ENCODE measurements around the gene MICAL2. TPM values are rescaled to one million over a fixed set of nuclear protein-coding genes. Genes with fewer than 3 reads are reported as not detected.

The MICAL2 gene
- total RNA-seq, 1 donor from 2014 or later: 367 TPM

GRCh38 chr11:12092714-12093113, 17.7 kb upstream of the MICAL2 start:
- no peak for DNase-seq (ENCODE audit: low read depth)
- Histone ChIP-seq H3K27me3 (ENCODE audit: control insufficient read depth, insufficient read depth, low read length) (no peaks in the 10 kb centered on the region), H3K4me3 (ENCODE audit: low read depth, low read length) (no peak overlapping the region), H3K36me3 (ENCODE audit: control insufficient read depth, insufficient read depth, low read length) (no peaks in the 10 kb centered on the region)
- no peak for TF ChIP-seq CTCF (IDR thresholded peaks at IDR 0.05; ENCODE audit: insufficient read depth, low read length, poor library complexity, severe bottlenecking)

GRCh38 chr11:12094872-12095800, 15.3 kb upstream of the MICAL2 start:
- Histone ChIP-seq H3K4me3 (ENCODE audit: low read depth, low read length) (no peak overlapping the region), H3K36me3 (ENCODE audit: control insufficient read depth, insufficient read depth, low read length) (no peaks in the 10 kb centered on the region), H3K27me3 (ENCODE audit: control insufficient read depth, insufficient read depth, low read length) (no peaks in the 10 kb centered on the region)
- no peak for DNase-seq (ENCODE audit: low read depth)
- TF ChIP-seq CTCF (IDR thresholded peaks at IDR 0.05; ENCODE audit: insufficient read depth, low read length, poor library complexity, severe bottlenecking): no peak

- TF ChIP-seq CTCF (IDR thresholded peaks at IDR 0.05; ENCODE audit: insufficient read depth, low read length, poor library complexity, severe bottlenecking): no peak
- no peak for DNase-seq (ENCODE audit: low read depth)
- Histone ChIP-seq H3K4me3 (ENCODE audit: low read depth, low read length) (no peak overlapping the region), H3K36me3 (ENCODE audit: control insufficient read depth, insufficient read depth, low read length) (no peaks in the 10 kb centered on the region), H3K27me3 (ENCODE audit: control insufficient read depth, insufficient read depth, low read length) (no peaks in the 10 kb centered on the region)
These were observed 13.2 kb upstream of the MICAL2 start for GRCh38 chr11:12097219-12097618.

GRCh38 chr11:12098601-12099000, 11.8 kb upstream of the MICAL2 start:
- Histone ChIP-seq H3K4me3 (ENCODE audit: low read depth, low read length) (no peak overlapping the region), H3K27me3 (ENCODE audit: control insufficient read depth, insufficient read depth, low read length) (no peaks in the 10 kb centered on the region), H3K36me3 (ENCODE audit: control insufficient read depth, insufficient read depth, low read length) (no peaks in the 10 kb centered on the region)
- no peak for TF ChIP-seq CTCF (IDR thresholded peaks at IDR 0.05; ENCODE audit: insufficient read depth, low read length, poor library complexity, severe bottlenecking)
- DNase-seq (ENCODE audit: low read depth): no peak

- TF ChIP-seq CTCF (IDR thresholded peaks at IDR 0.05; ENCODE audit: insufficient read depth, low read length, poor library complexity, severe bottlenecking): no peak
- no peak for DNase-seq (ENCODE audit: low read depth)
These were observed 11.1 kb upstream of the MICAL2 start for GRCh38 chr11:12099132-12099873.

More at GRCh38 chr11:12099132-12099873, 11.1 kb upstream of the MICAL2 start:
- Histone ChIP-seq H3K36me3 (ENCODE audit: control insufficient read depth, insufficient read depth, low read length) (no peaks in the 10 kb centered on the region), H3K4me3 (ENCODE audit: low read depth, low read length) (no peak overlapping the region), H3K27me3 (ENCODE audit: control insufficient read depth, insufficient read depth, low read length) (no peaks in the 10 kb centered on the region)
